DND-41 (cell line): Measurements from ENCODE around the gene SEMA3E.
"Not testable (repeated sequence)": the region's sequence is repeated elsewhere in the genome, so short reads cannot be mapped to it uniquely, and the experiment has no call there.

Experiments
- ATAC-seq: fragments of 200-7000 bp; cut with Tn5 transposase; 3 replicates; pipeline ENCODE4 v1.9.1; 2021; ENCODE audit warnings: low read depth; ENCODE audit not compliant: insufficient read depth
- DNase-seq: peaks from one replicate; pipeline ENCODE4 v3.0.0-alpha.2; 2020
- H2AFZ ChIP-seq: 2 replicates; pipeline ENCODE4 v1.6.0; 2012; ENCODE audit warnings: low read depth, low read length
- H3K27ac ChIP-seq: 2 replicates; pipeline ENCODE4 v1.5.1; 2012; ENCODE audit warnings: low read length, inconsistent platforms
- H3K27me3 ChIP-seq: fragments of 200-600 bp; sonication (generic); 2 replicates; pipeline ENCODE4 v1.6.0; 2012; ENCODE audit warnings: low read length, mild to moderate bottlenecking, inconsistent platforms; ENCODE audit not compliant: insufficient read depth, poor library complexity
- H3K36me3 ChIP-seq: 2 replicates; pipeline ENCODE4 v1.5.1; 2012; ENCODE audit warnings: low read length, inconsistent platforms; ENCODE audit not compliant: insufficient read depth
- H3K4me1 ChIP-seq: 2 replicates; pipeline ENCODE4 v1.5.1; 2012; ENCODE audit warnings: mild to moderate bottlenecking, low read length; ENCODE audit not compliant: insufficient read depth
- H3K4me2 ChIP-seq: 2 replicates; pipeline ENCODE4 v1.6.0; 2012; ENCODE audit warnings: mild to moderate bottlenecking, moderate library complexity, low read length, inconsistent platforms; ENCODE audit not compliant: insufficient read depth
- H3K4me3 ChIP-seq, 2 experiments: fragments of 200-600 bp in 1 of 2; shearing (Covaris generic) in 1 of 2; 2 replicates each; pipeline ENCODE4 v1.5.1; 2012 to 2016; ENCODE audit warnings: inconsistent platforms in 2 of 2, low read length in 2 of 2, mild to moderate bottlenecking in 2 of 2, low read depth in 1 of 2, moderate library complexity in 1 of 2
- H3K79me2 ChIP-seq: 2 replicates; pipeline ENCODE4 v1.6.0; 2012; ENCODE audit warnings: low read length, inconsistent platforms; ENCODE audit not compliant: insufficient read depth
- H3K9ac ChIP-seq: 2 replicates; pipeline ENCODE4 v1.6.0; 2012; ENCODE audit warnings: low read depth, mild to moderate bottlenecking, inconsistent platforms, low read length, moderate library complexity
- H3K9me3 ChIP-seq: 2 replicates; pipeline ENCODE4 v1.5.1; 2012; ENCODE audit warnings: low read length, moderate library complexity, mild to moderate bottlenecking, inconsistent platforms; ENCODE audit not compliant: insufficient read depth, severe bottlenecking
- H4K20me1 ChIP-seq: 2 replicates; pipeline ENCODE4 v1.6.0; 2012; ENCODE audit warnings: low read length; ENCODE audit not compliant: insufficient read depth
- EZH2 ChIP-seq: IDR thresholded peaks from 3 replicates; pipeline ENCODE4 v1.6.1; 2012; ENCODE audit warnings: borderline replicate concordance, low read depth, mild to moderate bottlenecking, moderate library complexity, low read length, inconsistent platforms; ENCODE audit not compliant: severe bottlenecking
- TF ChIP-seq, protein P1 (sequence below): IDR thresholded peaks from 2 replicates; pipeline ENCODE4 v1.5.1; 2012; ENCODE audit warnings: borderline replicate concordance, low read length, moderate library complexity, mild to moderate bottlenecking; ENCODE audit not compliant: poor library complexity, severe bottlenecking; ENCODE audit errors: extremely low read depth

Gene SEMA3E

DNA sequence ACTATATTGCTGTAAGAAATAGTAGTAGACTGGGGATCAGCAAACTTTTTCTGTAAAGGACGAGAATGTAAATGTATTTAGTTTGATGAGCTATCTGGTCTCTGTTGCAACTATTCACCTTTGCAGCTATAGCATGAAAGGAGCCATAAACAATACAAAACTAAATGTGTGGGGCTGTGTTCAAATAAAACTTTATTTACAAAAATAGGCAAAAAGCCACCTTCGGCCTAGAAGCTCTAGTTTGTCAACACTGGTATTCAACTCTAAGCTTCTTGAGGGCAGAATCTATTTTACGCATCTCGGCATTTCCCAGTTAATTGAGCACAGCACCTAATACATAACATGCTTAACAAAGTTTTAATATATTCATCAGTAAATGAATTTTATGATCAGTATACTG, 181.4 kb downstream of the SEMA3E start:
- no peak for ATAC-seq

DNA sequence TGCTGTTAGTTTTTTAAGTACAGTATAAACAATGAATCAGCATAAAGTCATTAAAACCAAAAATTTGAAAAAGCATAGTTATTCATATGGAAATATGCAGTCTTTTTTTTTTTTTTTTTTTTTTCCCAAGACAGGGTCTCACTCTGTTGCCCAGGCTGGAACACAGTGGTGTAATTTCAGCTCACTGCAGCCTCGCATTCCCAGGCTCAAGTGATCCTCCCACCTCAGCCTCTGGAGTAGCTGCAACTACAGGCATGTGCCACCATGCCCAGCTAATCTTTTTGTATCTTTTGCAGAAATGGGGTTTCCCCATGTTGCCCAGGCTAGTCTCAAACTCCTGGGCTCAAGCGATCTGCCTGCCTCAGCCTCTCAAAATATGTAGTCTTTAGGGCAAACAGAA, 182.0 kb downstream of the SEMA3E start:
- Histone ChIP-seq H3K9ac (no peak overlapping the region), H3K4me3 (no peak overlapping the region), H3K27ac (no peak overlapping the region), H3K79me2 (no peaks in the 10 kb centered on the region), H3K36me3 (no peaks in the 10 kb centered on the region), H3K27me3 (no peaks in the 10 kb centered on the region), H3K4me2 (no peak overlapping the region), H3K4me1 (no peaks in the 10 kb centered on the region), H2AFZ (no peak overlapping the region), H3K9me3 (no peaks in the 10 kb centered on the region), H4K20me1 (no peaks in the 10 kb centered on the region)
- no peak for TF ChIP-seq EZH2
- TF ChIP-seq, protein P1, sequence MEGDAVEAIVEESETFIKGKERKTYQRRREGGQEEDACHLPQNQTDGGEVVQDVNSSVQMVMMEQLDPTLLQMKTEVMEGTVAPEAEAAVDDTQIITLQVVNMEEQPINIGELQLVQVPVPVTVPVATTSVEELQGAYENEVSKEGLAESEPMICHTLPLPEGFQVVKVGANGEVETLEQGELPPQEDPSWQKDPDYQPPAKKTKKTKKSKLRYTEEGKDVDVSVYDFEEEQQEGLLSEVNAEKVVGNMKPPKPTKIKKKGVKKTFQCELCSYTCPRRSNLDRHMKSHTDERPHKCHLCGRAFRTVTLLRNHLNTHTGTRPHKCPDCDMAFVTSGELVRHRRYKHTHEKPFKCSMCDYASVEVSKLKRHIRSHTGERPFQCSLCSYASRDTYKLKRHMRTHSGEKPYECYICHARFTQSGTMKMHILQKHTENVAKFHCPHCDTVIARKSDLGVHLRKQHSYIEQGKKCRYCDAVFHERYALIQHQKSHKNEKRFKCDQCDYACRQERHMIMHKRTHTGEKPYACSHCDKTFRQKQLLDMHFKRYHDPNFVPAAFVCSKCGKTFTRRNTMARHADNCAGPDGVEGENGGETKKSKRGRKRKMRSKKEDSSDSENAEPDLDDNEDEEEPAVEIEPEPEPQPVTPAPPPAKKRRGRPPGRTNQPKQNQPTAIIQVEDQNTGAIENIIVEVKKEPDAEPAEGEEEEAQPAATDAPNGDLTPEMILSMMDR: no peak
- ATAC-seq (no peak), DNase-seq (no peak)

More for the DNA sequence above, 181.4 kb downstream of the SEMA3E start:
- Histone ChIP-seq H3K4me3 (no peak overlapping the region), H3K27ac (no peak overlapping the region), H3K79me2 (no peaks in the 10 kb centered on the region), H2AFZ (no peak overlapping the region), H3K9ac (no peak overlapping the region), H3K36me3 (no peaks in the 10 kb centered on the region), H3K4me2 (no peak overlapping the region), H3K9me3 (no peaks in the 10 kb centered on the region), H4K20me1 (no peaks in the 10 kb centered on the region), H3K27me3 (no peaks in the 10 kb centered on the region), H3K4me1 (no peaks in the 10 kb centered on the region)
- no peak for DNase-seq
- TF ChIP-seq, protein P1: no peak
- no peak for TF ChIP-seq EZH2

DNA sequence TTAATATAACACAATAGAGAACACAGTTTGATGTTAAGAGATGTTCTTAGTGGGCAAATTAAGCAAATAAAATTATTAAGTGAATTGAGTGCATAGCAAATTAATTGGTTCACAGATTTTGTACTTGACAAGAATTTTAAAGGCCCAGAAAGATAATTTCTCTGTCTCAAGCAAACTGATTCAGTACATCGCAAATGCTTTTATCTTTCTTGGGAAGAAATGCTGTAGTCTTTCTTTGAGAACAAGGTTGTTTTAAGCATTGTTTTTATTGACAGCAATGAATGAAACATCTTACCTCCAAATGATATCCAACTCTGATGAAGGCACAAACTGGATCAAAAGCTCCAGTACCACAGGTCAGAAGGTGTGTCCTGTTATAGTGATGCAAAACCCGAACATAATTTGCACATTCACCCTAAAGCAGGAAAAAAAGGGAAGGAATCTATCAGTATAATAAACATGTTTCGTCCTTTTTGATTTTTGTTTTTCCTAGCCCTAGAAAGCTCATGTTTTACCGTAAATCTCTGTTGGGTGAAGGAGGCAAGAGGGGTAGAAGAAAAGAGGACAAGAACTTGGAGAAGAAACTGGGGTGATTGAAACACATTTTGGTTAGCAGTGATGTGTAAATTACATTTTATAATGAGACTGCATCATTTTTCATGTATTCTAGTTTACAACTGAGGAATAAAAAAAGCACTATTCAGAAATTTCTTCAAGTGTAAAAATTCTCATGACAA, 182.6 kb downstream of the SEMA3E start:
- DNase-seq (no peak), ATAC-seq (no peak)
- Histone ChIP-seq H3K4me2 (no peak overlapping the region), H3K79me2 (no peaks in the 10 kb centered on the region), H3K36me3 (no peaks in the 10 kb centered on the region), H3K4me3 (no peak overlapping the region), H3K4me1 (no peaks in the 10 kb centered on the region), H3K9ac (no peak overlapping the region), H4K20me1 (no peaks in the 10 kb centered on the region), H2AFZ (no peak overlapping the region), H3K27me3 (no peaks in the 10 kb centered on the region), H3K27ac (no peak overlapping the region), H3K9me3 (no peaks in the 10 kb centered on the region)
- TF ChIP-seq, protein P1: no peak
- no peak for TF ChIP-seq EZH2

DNA sequence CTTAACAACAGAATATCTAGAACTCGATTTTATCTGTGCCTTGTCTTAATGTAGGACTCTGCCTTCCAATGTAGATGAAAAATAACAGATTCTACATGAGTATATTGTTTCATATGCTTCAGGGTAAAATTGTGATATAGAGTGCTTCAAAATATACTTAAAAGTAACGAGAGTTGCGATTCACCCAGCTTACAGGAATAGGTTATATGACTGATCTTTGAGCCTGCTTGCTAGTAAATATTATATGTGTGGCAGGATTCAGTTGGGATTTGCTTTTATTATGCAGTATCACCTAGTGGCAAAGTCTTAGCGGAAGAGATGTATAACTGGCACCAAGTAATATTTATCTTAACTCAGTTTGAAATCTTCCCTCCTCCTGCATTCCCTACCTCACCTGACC, 183.3 kb downstream of the SEMA3E start:
- TF ChIP-seq, protein P1: no peak
- H3K27ac ChIP-seq: no peak overlapping the region
- H3K79me2 ChIP-seq: no peaks in the 10 kb centered on the region
- no peak overlapping the region for H3K9ac ChIP-seq
- no peak overlapping the region for H2AFZ ChIP-seq
- H3K4me3 ChIP-seq: no peak overlapping the region
- H3K4me2 ChIP-seq: no peak overlapping the region
- no peaks in the 10 kb centered on the region for H4K20me1 ChIP-seq
- ATAC-seq (no peak), DNase-seq (no peak)
- H3K4me1 ChIP-seq: no peaks in the 10 kb centered on the region
- H3K36me3 ChIP-seq: no peaks in the 10 kb centered on the region
- no peaks in the 10 kb centered on the region for H3K9me3 ChIP-seq
- H3K27me3 ChIP-seq: no peaks in the 10 kb centered on the region

DNA sequence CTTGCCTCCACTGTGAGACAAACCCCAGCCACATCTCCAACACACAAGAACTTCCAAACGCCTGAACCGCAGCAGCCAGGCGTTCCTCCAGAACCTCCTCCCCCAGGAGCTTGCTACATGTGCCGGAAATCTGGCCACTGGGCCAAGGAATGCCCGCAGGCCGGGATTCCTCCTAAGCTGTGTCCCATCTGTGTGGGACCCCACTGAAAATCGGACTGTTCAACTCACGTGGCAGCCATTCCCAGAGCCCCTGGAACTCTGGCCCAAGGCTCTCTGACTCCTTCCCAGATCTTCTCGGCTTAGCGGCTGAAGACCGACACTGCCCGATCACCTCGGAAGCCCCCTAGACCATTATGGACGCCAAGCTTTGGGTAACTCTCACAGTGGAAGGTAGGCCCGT, 187.1 kb downstream of the SEMA3E start:
- not testable (repeated sequence) for H4K20me1 ChIP-seq, H2AFZ ChIP-seq, H3K36me3 ChIP-seq, DNase-seq, H3K27ac ChIP-seq, H3K27me3 ChIP-seq, H3K4me3 ChIP-seq, H3K9ac ChIP-seq, H3K4me1 ChIP-seq, H3K9me3 ChIP-seq, H3K4me2 ChIP-seq, H3K79me2 ChIP-seq, ATAC-seq
